RWPE2 (cell line): Measurements from ENCODE around the gene SPON1.

Experiments
- ATAC-seq: fragments of 200-7000 bp; cut with Tn5 transposase; 3 replicates; pipeline ENCODE4 v1.9.1; 2021; ENCODE audit warnings: low read depth
- DNase-seq: peaks from one replicate; pipeline ENCODE4 v3.0.0-alpha.2; 2020; ENCODE audit warnings: low spot score
- H3K27ac ChIP-seq: fragments of 450-650 bp; 2 replicates; pipeline ENCODE4 v1.5.1; 2017; ENCODE audit warnings: mild to moderate bottlenecking; ENCODE audit not compliant: poor library complexity, severe bottlenecking
- H3K27me3 ChIP-seq: fragments of 250-450 bp; sonication (Bioruptor Pico); 2 replicates; pipeline ENCODE4 v1.5.1; 2021; ENCODE audit warnings: mild to moderate bottlenecking, moderate library complexity; ENCODE audit not compliant: insufficient read depth, poor library complexity, severe bottlenecking
- H3K36me3 ChIP-seq: fragments of 250-450 bp; sonication (Bioruptor Pico); 2 replicates; pipeline ENCODE4 v1.5.1; 2020; ENCODE audit warnings: low read depth, mild to moderate bottlenecking, moderate library complexity
- H3K4me1 ChIP-seq: fragments of 250-450 bp; sonication (Bioruptor Pico); 2 replicates; pipeline ENCODE4 v1.5.1; 2021; ENCODE audit warnings: mild to moderate bottlenecking, moderate library complexity; ENCODE audit not compliant: insufficient read depth, poor library complexity, severe bottlenecking
- H3K4me3 ChIP-seq: fragments of 250-450 bp; sonication (Bioruptor Pico); 2 replicates; pipeline ENCODE4 v1.5.1; 2021; ENCODE audit warnings: mild to moderate bottlenecking, moderate library complexity; ENCODE audit not compliant: severe bottlenecking
- H3K9me3 ChIP-seq: fragments of 250-450 bp; sonication (Bioruptor Pico); 2 replicates; pipeline ENCODE4 v1.5.1; 2021; ENCODE audit warnings: mild to moderate bottlenecking, moderate library complexity; ENCODE audit not compliant: severe bottlenecking
- CTCF ChIP-seq: fragments of 450-650 bp; IDR thresholded peaks from one replicate; pipeline ENCODE4 v1.5.1; 2017; ENCODE audit warnings: mild to moderate bottlenecking, moderate library complexity; ENCODE audit not compliant: poor library complexity, severe bottlenecking

Gene SPON1

GRCh38 chr11:14203321-14203720 is 240.8 kb downstream of the SPON1 start:
- H3K4me1 ChIP-seq: no peaks in the 10 kb centered on the region
- no peak overlapping the region for H3K27ac ChIP-seq
- no peaks in the 10 kb centered on the region for H3K36me3 ChIP-seq
- DNase-seq: no peak
- no peaks in the 10 kb centered on the region for H3K9me3 ChIP-seq
- no peak for ATAC-seq
- no peak for TF ChIP-seq CTCF
- H3K4me3 ChIP-seq: no peak overlapping the region
- H3K27me3 ChIP-seq: no peaks in the 10 kb centered on the region

- DNase-seq: no peak
- no peaks in the 10 kb centered on the region for H3K9me3 ChIP-seq
- TF ChIP-seq CTCF: no peak
- H3K4me3 ChIP-seq: no peak overlapping the region
- H3K36me3 ChIP-seq: no peaks in the 10 kb centered on the region
- peaks cover 4% of the 10 kb centered on the region for H3K27me3 ChIP-seq
- no peak overlapping the region for H3K27ac ChIP-seq
- H3K4me1 ChIP-seq: no peaks in the 10 kb centered on the region
- no peak for ATAC-seq
Observed at GRCh38 chr11:14212986-14213385, 250.5 kb downstream of the SPON1 start.

DNA sequence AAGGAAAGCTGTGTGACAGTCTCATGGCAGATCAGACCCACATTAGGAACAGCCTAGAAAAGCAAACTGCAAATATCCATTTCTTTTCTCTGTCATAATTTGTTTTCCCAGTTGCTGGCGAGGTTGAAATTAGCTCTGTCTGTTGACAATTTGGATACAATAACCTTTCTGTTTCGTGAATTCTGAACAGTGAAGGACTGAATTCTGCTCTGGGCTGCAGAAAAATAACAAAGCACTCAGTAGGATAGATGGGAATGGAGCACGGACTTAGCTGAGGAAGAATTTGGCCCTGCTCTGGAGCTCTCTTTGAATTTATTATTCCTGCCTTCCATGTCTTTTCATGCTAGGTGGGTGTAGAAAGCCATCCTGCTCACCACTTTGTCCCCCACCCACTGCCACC is 256.2 kb downstream of the SPON1 start:
- no peak for TF ChIP-seq CTCF
- no peaks in the 10 kb centered on the region for H3K4me1 ChIP-seq
- H3K4me3 ChIP-seq: no peak overlapping the region
- peaks cover 2% of the 10 kb centered on the region for H3K9me3 ChIP-seq
- peaks cover 2% of the 10 kb centered on the region for H3K27me3 ChIP-seq
- no peak overlapping the region for H3K27ac ChIP-seq
- DNase-seq (no peak), ATAC-seq (no peak)
- H3K36me3 ChIP-seq: no peaks in the 10 kb centered on the region

GRCh38 chr11:14223636-14224288 is 261.2 kb downstream of the SPON1 start:
- no peak for TF ChIP-seq CTCF
- no peaks in the 10 kb centered on the region for H3K4me1 ChIP-seq
- H3K9me3 ChIP-seq: peaks cover 2% of the 10 kb centered on the region
- H3K4me3 ChIP-seq: no peak overlapping the region
- ATAC-seq (no peak), DNase-seq (no peak)
- no peaks in the 10 kb centered on the region for H3K36me3 ChIP-seq
- H3K27me3 ChIP-seq: peaks cover 2% of the 10 kb centered on the region
- no peak overlapping the region for H3K27ac ChIP-seq

DNA sequence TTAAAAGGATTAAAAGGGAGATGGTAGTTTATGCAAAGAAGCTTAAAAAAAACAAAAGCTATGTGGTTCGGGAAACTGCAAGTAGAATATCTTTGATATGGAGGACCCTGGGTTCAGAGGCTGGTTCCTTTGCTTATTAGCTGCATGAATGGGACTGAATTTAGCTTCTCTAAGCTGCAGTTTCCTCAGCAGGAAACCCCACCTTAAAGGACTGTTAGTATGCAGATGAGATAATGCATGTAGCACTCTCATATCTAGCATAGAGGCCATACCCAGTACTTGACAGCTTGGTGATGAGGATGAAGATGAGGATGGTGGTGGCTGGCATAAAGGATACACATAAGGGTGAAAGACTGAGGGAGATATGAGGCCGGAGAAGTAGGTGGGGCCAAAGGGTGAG is 261.9 kb downstream of the SPON1 start:
- TF ChIP-seq CTCF: no peak
- no peak for ATAC-seq
- H3K27ac ChIP-seq: no peak overlapping the region
- no peak for DNase-seq
- H3K9me3 ChIP-seq: peaks cover 2% of the 10 kb centered on the region
- peaks cover 1% of the 10 kb centered on the region for H3K27me3 ChIP-seq
- H3K4me3 ChIP-seq: no peak overlapping the region
- H3K36me3 ChIP-seq: no peaks in the 10 kb centered on the region
- no peaks in the 10 kb centered on the region for H3K4me1 ChIP-seq
